ENCODE results near the gene PDZD7.
A peak's percentile ranks its signal among the peaks of the same experiment; 100 is the strongest.

PDZD7 gene

DNA sequence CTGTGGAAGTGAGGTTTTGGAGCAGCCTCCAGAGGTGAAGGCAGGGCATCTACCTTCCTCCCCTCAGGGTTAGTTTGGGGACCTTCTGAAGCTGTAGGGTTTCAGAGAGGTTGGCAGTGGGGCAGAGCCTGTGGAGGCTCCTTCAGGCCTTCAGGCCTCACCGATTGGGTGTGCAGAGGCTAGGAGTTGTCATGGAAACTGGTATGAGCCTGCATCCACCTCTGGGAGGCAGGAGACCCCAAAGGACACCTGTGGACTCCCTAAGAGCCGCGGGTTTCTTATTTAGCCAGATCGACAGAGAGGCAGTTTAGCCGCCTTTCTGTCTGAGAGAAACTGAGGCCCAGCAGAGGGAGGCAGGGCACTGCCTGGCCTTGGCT is 29.3 kb downstream of the PDZD7 start:
- no peak for DNase-seq (ENCODE audit: low spot score)

- no peak for DNase-seq (ENCODE audit: low spot score)
Observed at GRCh38 chr10:101000915-101001658, 29.8 kb downstream of the PDZD7 start.

- no peak for DNase-seq (ENCODE audit: low spot score)
Observed at GRCh38 chr10:101000127-101000914, 30.6 kb downstream of the PDZD7 start.

DNA sequence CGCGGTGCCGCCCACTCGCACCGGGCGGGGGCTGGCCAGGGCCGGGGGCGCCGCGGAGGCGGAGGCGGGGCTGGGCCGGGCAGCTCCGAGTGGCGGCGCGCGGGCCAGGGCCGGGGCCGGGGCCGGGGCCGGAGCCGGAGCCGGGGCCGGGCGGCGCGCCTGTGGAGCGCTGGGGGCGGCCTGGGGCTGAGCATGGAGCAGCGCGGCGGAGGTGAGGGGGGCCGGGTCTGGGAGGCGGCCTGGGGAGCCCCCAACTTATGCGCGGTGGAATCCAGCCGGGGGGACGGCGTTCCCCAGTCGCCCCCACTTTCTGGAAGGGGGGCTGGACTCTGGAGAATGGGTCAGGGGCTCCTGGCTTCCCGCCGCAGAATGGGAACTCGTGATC is 31.2 kb downstream of the PDZD7 start, which contains the start of gene LZTS2:
Gene LZTS2 (plus strand): TSS at position 67 of the 385 bp plus-strand sequence. CDS start 2,731 bp downstream, outside the sequence.
- DNase-seq (ENCODE audit: low spot score), result no peak

DNA sequence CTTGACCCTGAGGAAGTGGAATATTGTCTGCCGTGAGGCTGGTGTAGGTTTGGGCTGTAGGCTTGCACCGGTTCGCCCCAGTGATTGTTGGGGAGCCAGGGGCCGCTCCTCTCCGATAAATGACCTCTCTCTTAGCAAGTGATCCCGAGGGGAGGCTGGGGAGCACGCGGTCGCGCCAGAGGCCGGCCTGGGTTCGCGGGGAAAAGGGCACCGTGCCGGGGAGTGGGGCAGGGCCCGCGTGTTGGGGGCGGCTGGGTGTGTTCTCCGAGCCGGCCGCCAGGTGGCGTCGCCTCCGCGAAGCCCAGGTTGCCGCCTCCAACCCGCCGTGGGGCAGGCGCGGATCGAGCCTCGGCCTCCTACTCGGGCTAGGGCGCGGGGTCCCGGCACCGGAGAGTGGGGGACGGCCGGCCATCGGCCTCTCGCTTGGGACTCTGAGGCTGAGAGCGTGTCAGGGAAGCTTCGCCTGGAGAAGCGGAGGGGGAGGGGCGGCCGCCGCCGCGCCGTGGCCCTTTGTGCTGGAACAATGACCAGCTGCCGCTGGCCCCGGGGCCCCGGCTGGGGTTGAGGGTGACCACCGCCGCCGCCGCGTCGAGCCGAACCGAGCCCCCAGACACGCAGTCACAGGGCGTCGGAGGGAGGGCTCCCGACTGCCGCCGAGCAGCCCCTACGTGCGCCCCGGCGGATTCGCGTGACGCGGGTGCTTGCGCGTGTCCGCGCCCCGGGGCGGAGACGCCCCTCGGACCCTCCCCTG is 31.8 kb downstream of the PDZD7 start:
- peak; percentile 81 for DNase-seq (ENCODE audit: low spot score)

DNA sequence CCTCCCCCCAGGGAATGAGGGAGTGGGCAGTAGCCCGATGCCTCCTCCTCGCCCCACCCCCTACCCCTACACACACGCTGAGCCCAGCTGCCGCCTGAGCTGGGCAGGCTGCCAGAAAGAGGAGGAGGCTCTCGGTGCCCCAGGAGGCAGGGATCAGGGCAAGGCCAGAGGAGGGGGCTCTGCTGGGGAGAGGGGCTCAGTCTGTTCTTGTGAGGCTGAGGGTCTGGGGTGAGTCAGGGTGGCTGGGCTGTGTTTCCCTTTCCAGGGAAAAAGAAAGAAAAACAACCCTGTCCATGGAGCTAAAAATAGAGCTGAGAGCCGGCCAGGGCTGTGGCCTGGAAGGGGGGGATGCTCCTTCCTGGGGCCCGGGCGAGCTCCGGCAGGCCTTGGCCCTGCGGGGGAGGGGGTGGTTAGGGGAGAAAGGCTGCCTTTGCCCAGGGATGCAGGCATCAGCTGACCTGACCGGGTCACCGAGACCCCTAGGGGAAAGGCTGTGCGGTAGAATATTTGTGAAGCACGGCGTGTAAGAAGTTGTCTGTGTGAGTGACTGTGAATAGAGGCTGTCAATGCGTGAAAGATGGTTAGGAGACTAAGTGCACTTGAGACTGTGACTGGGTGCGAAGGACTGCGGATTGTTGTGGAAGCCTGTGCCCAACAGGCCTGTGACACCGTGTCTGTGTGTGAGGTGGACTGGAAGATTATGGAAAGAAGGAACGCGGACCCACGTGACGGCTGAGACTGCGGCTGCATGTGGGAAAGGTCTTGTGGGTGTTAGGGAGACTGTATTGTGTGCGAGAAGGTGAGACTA is 32.5 kb downstream of the PDZD7 start:
- peak; percentile 82 for DNase-seq (ENCODE audit: low spot score)

DNA sequence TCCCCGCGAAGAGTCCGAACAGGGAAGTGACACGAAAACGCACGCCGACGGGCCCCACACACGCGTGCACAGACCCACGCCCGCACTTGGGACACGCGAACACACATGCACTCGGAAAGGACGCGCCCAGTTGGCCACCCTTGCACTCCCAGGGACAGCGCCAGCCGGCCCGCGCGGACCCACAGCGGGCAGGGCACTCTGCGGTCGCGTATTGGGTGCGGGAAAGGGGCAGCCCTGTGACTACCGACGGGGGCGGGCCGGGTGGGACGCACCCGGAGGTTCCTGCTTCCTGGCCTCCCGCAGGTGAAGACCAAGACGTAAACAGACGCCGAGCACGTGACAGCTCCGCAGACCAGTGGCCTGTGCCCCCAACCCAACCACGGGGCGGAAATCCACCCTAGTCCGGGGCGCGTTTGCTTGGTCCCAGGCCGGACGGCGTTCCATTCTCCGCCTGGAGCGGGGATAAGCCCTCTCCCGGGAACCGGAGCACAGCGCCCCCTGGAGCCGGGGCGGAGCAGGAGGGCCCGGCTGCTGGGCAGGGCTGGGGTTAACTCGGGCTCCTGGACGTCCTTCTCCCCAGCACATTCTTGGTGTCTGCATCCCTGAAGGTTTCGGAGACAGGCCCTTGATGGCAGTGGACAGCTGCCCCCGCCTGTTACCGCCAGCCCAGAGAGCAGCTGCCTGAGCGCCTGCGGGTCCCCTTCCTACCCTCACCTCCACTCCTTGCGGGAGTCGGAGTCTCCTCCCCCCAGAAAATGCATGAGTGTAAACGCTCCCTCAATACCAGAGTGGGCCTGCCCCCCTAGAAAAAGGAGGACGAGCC is 33.4 kb downstream of the PDZD7 start:
- peak; percentile 88 for DNase-seq (ENCODE audit: low spot score)

- peak; percentile 12 for DNase-seq (ENCODE audit: low spot score)
Observed at GRCh38 chr10:100996678-100997359, 34.1 kb downstream of the PDZD7 start.

DNA sequence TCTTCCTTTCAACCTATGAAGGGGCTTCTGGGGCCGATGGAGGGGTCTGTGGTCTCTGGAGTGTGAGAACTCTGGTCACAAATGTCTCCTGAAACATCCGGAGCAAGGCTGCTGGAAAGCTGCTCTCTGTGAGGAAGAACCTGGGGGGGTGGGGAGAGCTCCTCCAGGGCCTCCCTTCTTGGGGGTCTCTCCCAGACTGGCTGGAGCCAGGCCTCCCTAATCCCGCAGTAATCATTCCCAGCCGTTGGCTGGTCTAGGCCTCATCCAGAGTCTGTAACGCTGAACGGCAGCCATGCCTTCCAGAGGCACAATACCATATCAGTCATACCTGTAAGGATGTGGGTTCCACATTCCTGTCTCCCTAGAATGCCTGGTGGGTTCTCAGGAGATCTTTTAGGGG is 35.7 kb downstream of the PDZD7 start:
- no peak for DNase-seq (ENCODE audit: low spot score)

DNA sequence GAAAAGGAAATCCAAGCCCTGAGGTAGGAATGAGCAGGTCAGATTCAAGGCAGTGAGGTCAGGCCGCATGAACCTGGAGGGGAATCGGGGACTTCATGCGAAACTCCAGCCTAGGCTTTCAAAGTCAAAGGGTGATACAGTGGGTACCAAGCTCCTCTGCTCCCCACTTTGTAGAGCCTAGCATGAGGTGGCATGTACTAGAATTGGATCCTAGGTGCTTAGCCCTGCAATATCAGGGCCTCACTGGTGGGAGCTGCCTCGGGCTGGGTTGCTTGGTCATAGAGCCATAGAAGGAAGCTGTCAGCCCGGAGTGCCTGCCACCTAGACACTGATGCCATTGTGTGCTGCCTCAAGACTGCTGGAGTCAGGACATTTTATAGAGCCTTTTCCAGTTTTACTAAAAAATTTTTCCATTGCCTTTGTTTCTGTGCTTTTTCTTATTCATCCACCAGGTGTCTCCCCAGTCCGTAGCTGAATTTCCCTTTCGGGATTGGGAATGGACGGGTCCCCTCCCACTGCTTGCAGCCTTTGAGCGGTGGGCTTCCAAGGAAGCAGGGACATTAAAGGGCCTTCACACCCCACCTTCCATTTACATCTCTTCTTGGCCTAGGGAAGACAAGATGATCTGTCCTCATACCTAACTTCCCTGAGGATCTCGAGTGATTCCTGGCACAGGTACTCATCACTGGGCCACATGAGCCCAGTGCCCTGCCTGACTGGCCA is 36.8 kb downstream of the PDZD7 start:
- peak; percentile 26 for DNase-seq (ENCODE audit: low spot score)

- no peak for DNase-seq (ENCODE audit: low spot score)
Observed at GRCh38 chr10:100989088-100989487, 41.8 kb downstream of the PDZD7 start.

- DNase-seq (ENCODE audit: low spot score), result no peak
Observed at GRCh38 chr10:100988166-100988565, 42.8 kb downstream of the PDZD7 start.

DNA sequence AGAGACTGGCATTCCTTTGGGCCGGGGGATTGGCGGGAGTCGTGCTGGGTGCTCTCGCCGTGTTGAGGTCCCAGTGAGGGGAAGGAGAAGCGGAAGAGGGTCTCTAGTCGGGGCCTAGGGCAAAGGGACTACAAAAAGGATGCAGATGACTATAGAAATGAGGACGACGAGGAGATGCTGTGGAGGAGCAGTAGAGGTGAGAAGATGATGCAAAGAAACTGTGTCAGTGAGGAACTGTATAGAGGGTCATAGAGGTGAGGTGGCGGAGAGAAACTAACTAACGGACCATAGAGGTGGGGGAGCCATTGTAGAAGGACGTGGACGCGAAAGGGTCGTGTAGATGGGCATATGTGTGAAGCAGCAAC is 43.3 kb downstream of the PDZD7 start:
- DNase-seq (ENCODE audit: low spot score), result no peak

DNA sequence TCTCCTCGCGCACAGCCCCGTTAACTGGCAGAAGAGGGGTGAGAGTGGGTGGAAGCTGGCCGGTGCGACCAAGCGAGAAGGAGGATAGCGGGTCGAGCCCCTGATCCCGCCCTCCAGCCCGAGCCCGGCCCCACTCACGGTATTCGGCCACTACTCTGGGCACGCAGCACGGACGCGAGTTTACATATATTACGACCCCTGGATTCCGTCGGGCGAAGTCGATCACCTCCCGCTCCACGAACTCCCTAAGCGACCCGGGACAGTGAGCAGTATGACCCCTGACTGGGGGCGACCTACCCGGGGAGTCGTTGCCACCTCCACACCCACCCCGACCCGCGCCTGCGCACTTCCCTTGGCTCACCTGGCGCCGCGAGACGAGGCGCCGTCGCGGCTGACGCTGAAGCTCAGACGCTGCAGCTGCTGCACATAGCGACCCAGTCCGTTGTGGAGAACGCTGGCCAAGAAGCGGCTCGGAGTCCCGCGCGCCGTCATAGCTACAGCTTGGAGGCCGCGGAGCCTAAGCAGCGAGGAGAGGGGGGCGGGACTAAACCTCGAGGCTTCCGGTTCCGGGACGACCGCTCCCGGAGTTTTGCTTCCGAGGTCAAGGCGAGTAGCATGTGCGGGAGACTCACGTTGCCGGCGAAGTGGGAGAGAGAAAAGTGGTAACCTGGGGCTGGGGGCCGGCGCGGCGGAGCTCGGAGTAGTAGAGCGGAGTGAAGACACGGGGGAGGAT is 43.8 kb downstream of the PDZD7 start, which contains the start of the genes MRPL43 and TWNK:
Gene MRPL43 (minus strand): TSS at position 546 of the 733 bp plus-strand sequence. CDS start 54 bp downstream, at position 492.
Gene TWNK (plus strand): TSS at position 592 of the 733 bp plus-strand sequence. CDS start 668 bp downstream, outside the sequence.
- peak; percentile 84 for DNase-seq (ENCODE audit: low spot score)

DNA sequence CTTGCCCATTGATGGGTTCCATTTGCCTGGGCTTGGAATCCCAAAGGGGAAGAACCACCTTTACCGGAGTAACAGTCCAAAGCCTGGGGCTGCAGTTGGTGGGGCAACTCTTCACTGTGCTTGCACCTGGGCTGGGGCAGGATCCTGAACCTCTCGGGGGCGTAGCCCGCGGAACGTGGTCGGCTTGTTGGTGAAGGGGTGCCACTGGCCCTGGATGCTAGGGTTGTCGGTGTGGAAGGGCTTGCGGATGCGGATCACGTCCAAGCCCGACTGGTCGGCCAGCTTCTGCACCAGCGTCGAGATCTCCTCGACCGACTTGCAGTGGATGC is 44.3 kb downstream of the PDZD7 start:
- no peak for DNase-seq (ENCODE audit: low spot score)

DNA sequence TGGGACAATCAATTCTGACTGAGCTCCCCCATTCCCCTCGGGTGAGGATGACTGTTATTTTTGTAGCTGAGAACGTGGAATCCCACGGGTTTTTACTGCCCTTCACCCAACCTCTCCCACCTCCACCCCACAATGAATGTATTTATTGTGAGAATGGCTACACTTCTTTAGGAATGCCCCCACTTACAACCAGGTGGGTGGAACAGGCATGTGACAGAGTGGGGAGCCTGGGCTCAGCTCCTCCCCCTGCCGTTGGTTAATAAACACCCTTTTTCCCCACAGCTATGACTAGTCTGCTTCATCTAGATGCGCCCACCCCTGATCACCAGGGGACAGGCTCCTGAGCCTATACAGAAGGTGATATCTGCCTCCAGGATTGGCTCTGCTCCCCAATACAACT is 45.6 kb downstream of the PDZD7 start:
- DNase-seq (ENCODE audit: low spot score), result no peak

DNA sequence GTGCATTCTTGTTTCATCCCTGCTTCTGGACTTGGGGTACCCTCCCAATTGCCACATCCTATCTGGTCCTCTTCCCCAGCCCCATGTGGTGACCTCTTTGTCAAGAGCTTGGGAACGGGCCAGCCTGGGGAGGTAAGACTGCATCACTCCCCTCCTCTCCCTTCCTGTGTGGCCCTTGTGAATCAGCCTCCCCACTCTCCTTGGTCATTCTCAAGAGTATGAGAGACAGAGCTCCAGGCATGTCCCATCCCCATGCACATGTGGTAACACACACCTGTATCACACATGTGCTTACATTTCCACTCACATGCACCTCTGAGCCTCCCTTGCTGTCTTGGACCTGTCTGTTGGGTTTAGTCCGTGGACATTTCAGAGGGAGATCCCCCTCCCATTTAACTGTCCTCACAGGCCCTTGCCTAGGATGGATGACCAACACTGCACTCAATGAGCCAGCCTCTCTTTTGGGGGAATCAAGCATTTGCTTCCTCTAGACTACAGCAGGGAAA is 46.2 kb downstream of the PDZD7 start:
- no peak for DNase-seq (ENCODE audit: low spot score)

GRCh38 chr10:100983868-100984671 is 46.9 kb downstream of the PDZD7 start:
- DNase-seq (ENCODE audit: low spot score), result no peak
